Gastrocnemius medialis (tissue), 4 donors: Measurements from ENCODE around the gene ANAPC16. TPM values are rescaled to one million over a fixed set of nuclear protein-coding genes. Genes with fewer than 3 reads are reported as not detected.
"Not testable (repeated sequence)": the region's sequence is repeated elsewhere in the genome, so short reads cannot be mapped to it uniquely, and the experiment has no call there.

Experiments used
- ATAC-seq, 2 donors: fragments of 150-250 bp; one replicate each; pipeline ENCODE4 v1.9.1; 2016
- DNase-seq, 2 donors: peaks; one replicate each; pipeline ENCODE4 v3.0.0-alpha.2; 2019
- H3K27ac ChIP-seq, 4 donors: fragments of 200-600 bp; sonication (generic); 1 replicate in 1 of 4; 2 replicates in 3 of 4; pipeline ENCODE4 v1.5.1; 2016 to 2018; ENCODE audit warnings: mild to moderate bottlenecking in 2 of 4, moderate library complexity in 1 of 4
- H3K27me3 ChIP-seq, 3 donors: fragments of 200-600 bp; sonication (generic) in 2 of 3; 1 replicate in 1 of 3; 2 replicates in 2 of 3; pipeline versions ENCODE4 v1.5.1 to v1.6.0; 2016 to 2019; ENCODE audit warnings: mild to moderate bottlenecking in 1 of 3, moderate library complexity in 1 of 3
- H3K36me3 ChIP-seq, 2 donors: fragments of 200-600 bp; sonication (generic) in 1 of 2; one replicate each; pipeline ENCODE4 v1.5.1; 2017 to 2018
- H3K4me1 ChIP-seq, 2 donors: fragments of 200-600 bp; sonication (generic) in 1 of 2; one replicate each; pipeline ENCODE4 v1.5.1; 2016 to 2017; ENCODE audit warnings: mild to moderate bottlenecking in 2 of 2
- H3K4me3 ChIP-seq, 4 donors: fragments of 200-600 bp; sonication (generic) in 3 of 4; 1 replicate in 1 of 4; 2 replicates in 3 of 4; pipeline ENCODE4 v1.5.1; 2016 to 2019; ENCODE audit warnings: mild to moderate bottlenecking in 2 of 4
- H3K9me3 ChIP-seq, 3 donors: fragments of 200-600 bp; sonication (generic) in 2 of 3; 1 replicate in 1 of 3; 2 replicates in 2 of 3; pipeline ENCODE4 v1.5.1; 2016 to 2019
- POLR2A ChIP-seq, 2 donors: fragments of 450-650 bp; IDR thresholded peaks; one replicate each; pipeline ENCODE4 v1.6.1; 2017; ENCODE audit warnings: antibody characterized with exemption in 2 of 2, mild to moderate bottlenecking in 2 of 2, moderate library complexity in 2 of 2
- in situ Hi-C, 4 donors: fragments of 200-750 bp; cut with MboI; loops; one replicate each; pipeline versions ENCODE4 v1.15.0 to v1.8.0; 2017; ENCODE audit warnings: low sequenced_read_pairs in 4 of 4
- intact Hi-C: fragments of 100-400 bp; cut with DNase I; formaldehyde crosslinking; loops from one replicate; pipeline ENCODE4 v1.15.1; 2023; ENCODE audit warnings: low total_unique reads
- total RNA-seq, 4 donors: library from RNA; depleted of rRNA; stranded (reverse); fragments of >200 nt; gene quantifications; one replicate each; pipeline versions ENCODE4 v1.1.0 to v1.2.3, GENCODE V29; 2016
- TF ChIP-seq, protein P1 (sequence below), 5 experiments: fragments of 450-650 bp in 3 of 5; fragments of 200-600 bp in 2 of 5; sonication (generic) in 2 of 5; IDR thresholded peaks in 4 of 5; conservative IDR thresholded peaks in 1 of 5; 1 replicate in 4 of 5; 2 replicates in 1 of 5; pipeline ENCODE4 v1.5.1; 2016 to 2019; ENCODE audit warnings: antibody characterized with exemption in 5 of 5, mild to moderate bottlenecking in 3 of 5, moderate library complexity in 3 of 5

The ANAPC16 gene
- total RNA-seq, 4 donors from 2014 or later: 70.9 to 168 (median 105) TPM

DNA sequence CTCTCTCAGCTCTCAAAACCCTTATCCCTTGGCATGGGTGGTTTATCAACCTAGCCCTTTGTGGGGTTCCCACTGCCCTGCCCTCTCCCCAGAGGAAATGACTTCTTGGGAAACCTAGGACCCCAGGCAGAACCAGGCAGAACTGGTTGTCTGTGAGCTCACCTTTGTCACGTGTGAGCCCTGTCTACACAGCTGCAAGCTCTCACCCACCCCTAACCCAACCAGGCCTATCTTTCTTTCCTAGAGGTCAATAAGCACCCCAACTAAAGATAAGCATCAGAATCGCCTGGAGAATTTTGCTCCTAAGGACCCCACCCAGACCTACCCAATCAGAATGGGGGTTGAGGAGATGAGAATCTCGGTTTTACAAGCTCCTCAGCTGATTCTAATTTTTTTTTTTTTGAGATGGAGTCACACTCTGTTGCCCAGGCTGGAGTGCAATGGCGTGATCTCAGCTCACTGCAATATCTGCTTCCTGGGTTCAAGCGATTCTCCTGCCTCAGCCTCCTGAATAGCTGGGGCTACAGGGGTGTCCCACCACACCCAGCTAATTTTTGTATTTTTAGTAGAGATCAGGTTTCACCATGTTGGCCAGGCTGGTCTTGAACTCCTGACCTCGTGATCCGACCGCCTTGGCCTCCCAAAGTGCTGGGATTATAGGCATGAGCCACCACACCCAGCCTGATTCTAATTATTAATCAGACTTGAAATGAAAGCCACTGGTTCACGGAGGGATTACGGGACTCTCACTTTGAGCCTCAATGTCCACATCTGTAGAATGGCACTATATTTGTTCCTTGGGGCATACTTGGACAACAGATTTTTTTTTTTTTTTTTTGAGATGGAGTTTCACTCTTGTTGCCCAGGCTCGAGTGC lies 50.4 kb downstream of the ANAPC16 start:
- H3K27me3 ChIP-seq: no peaks in the 10 kb centered on the region
- no peaks in the 10 kb centered on the region for H3K36me3 ChIP-seq
- DNase-seq (no peak), ATAC-seq (no peak)
- intact Hi-C loops (no loop called here), in situ Hi-C loops (no loop called here)
- TF ChIP-seq, protein P1, sequence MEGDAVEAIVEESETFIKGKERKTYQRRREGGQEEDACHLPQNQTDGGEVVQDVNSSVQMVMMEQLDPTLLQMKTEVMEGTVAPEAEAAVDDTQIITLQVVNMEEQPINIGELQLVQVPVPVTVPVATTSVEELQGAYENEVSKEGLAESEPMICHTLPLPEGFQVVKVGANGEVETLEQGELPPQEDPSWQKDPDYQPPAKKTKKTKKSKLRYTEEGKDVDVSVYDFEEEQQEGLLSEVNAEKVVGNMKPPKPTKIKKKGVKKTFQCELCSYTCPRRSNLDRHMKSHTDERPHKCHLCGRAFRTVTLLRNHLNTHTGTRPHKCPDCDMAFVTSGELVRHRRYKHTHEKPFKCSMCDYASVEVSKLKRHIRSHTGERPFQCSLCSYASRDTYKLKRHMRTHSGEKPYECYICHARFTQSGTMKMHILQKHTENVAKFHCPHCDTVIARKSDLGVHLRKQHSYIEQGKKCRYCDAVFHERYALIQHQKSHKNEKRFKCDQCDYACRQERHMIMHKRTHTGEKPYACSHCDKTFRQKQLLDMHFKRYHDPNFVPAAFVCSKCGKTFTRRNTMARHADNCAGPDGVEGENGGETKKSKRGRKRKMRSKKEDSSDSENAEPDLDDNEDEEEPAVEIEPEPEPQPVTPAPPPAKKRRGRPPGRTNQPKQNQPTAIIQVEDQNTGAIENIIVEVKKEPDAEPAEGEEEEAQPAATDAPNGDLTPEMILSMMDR (IDR thresholded peaks at IDR 0.05 in 4 of 5, conservative IDR thresholded peaks at IDR 0.05 in 1 of 5): no peak
- no peak for TF ChIP-seq POLR2A (IDR thresholded peaks at IDR 0.05)
- H3K9me3 ChIP-seq: no peaks in the 10 kb centered on the region
- no peak overlapping the region for H3K4me3 ChIP-seq
- peaks cover 0 to 9% of the 10 kb centered on the region in 2 donors for H3K4me1 ChIP-seq
- no peak overlapping the region for H3K27ac ChIP-seq

DNA sequence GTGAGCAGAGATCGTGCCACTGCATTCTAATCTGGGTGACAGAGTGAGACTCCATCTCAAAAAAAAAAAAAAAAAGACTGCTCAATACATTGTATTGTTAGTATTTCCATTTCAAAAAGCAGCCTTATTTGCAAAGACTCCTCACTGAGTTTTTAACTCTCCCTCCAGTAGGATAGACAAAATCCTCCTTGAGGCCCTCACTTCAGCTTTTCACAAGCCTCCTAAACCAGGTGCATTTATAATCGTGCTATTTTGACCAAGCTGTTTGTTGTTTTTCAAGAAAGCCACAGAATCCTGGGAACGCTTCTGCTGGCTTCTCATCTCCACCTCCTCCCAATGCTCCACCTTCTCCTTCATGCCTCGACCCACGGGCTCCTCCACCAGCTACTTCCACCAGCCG lies 51.6 kb downstream of the ANAPC16 start:
- no peaks in the 10 kb centered on the region for H3K9me3 ChIP-seq
- H3K4me1 ChIP-seq: peaks cover 3 to 10% of the 10 kb centered on the region in 2 donors
- intact Hi-C loops (no loop called here), in situ Hi-C loops (no loop called here)
- ATAC-seq (no peak), DNase-seq (no peak)
- no peaks in the 10 kb centered on the region for H3K27me3 ChIP-seq
- no peak for TF ChIP-seq POLR2A (IDR thresholded peaks at IDR 0.05)
- TF ChIP-seq, protein P1 (IDR thresholded peaks at IDR 0.05 in 4 of 5, conservative IDR thresholded peaks at IDR 0.05 in 1 of 5): no peak
- H3K4me3 ChIP-seq: no peak overlapping the region
- no peak overlapping the region for H3K27ac ChIP-seq
- H3K36me3 ChIP-seq: no peaks in the 10 kb centered on the region

DNA sequence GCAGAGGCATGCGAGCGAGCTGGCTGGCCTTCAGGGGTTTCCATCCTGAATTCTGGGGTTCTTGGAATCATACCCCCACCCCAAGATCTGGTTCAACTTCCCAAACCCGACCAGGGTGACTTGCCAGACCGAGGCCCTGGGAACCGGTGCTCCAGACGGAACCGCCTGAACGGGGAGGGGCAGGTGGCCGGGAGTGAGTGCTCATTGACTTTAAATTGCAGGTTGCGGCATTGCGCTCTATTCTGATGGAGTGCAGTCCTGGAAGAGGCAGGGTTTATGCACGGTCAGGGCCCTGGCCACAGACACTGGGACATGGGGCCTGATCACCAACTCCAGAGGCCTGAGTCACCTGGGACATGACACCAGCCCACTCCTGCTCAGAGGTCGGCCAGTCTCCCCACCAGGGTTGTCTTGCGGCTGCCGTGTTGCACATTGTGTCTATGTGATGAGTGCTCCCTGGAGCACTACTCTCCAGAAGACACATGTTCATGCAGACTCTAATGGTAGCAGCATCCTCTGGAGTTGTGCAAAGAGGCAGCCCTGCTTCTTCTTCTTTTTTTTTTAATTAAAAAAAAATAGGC lies 52.1 kb downstream of the ANAPC16 start:
- Histone ChIP-seq H3K4me3 (no peak overlapping the region), H3K27ac (no peak overlapping the region), H3K36me3 (no peaks in the 10 kb centered on the region), H3K27me3 (no peaks in the 10 kb centered on the region), H3K4me1 (peaks cover 4 to 13% of the 10 kb centered on the region in 2 donors), H3K9me3 (no peaks in the 10 kb centered on the region)
- in situ Hi-C loops: no loop called here
- intact Hi-C loops: no loop called here
- DNase-seq: no peak
- no peak for TF ChIP-seq POLR2A (IDR thresholded peaks at IDR 0.05)
- TF ChIP-seq, protein P1 (IDR thresholded peaks at IDR 0.05 in 4 of 5, conservative IDR thresholded peaks at IDR 0.05 in 1 of 5): no peak
- ATAC-seq: no peak

DNA sequence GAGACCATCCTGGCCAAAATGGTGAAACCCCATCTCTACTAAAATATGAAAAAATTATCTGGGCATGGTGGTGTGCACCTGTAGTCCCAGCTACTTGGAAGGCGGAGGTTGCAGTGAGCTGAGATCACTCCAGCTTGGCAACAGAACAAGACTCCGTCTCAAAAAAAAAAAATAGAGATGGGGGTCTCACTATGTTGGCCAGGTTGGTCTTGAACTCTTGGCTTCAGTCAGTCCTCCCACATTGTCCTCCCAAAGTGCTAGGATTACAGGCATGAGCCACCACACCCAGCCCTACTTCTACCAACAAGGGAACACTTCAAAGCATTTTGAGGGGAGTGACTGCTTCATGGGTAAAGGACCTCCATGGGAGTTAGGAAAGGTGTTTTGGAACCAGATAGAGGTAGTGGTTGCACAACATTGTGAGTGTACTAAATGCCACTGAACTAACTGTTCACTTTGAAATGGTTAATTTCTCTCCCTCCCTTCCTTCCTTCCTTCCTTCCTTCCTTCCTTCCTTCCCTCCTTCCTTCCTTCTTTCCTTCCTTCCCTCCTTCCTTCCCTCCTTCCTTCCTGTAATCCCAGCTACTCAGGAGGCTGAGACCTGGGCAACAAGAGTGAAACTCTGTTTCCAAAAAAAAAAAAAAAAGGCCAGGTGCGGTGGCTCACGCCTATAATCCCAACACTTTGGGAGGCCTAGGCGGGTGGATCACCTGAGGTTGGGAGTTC lies 52.8 kb downstream of the ANAPC16 start:
- H3K27ac ChIP-seq, intact Hi-C loops, DNase-seq, H3K9me3 ChIP-seq, H3K36me3 ChIP-seq, H3K27me3 ChIP-seq, H3K4me1 ChIP-seq, ATAC-seq, in situ Hi-C loops, H3K4me3 ChIP-seq: not testable (repeated sequence)
